ENCODE data around the gene PURB. TPM values are rescaled to one million over a fixed set of nuclear protein-coding genes. Genes with fewer than 3 reads are reported as not detected.

Gene PURB
- total RNA-seq, 1 donor = 29.8 TPM

- no peak for TF ChIP-seq CTCF (IDR thresholded peaks at IDR 0.05; ENCODE audit: insufficient read depth, low read depth, low read length)
- no peak overlapping the region for H3K4me3 ChIP-seq (ENCODE audit: low read depth, low read length)
- no peak for DNase-seq (ENCODE audit: low read depth)
Measured at GRCh38 chr7:44893710-44894234, 8.4 kb upstream of the PURB start.

- no peak for TF ChIP-seq CTCF (IDR thresholded peaks at IDR 0.05; ENCODE audit: insufficient read depth, low read depth, low read length)
- no peak overlapping the region for H3K4me3 ChIP-seq (ENCODE audit: low read depth, low read length)
- DNase-seq (ENCODE audit: low read depth) = no peak
Measured at GRCh38 chr7:44891791-44892190, 6.5 kb upstream of the PURB start.

GRCh38 chr7:44891372-44891771, 6.0 kb upstream of the PURB start:
- no peak for TF ChIP-seq CTCF (IDR thresholded peaks at IDR 0.05; ENCODE audit: insufficient read depth, low read depth, low read length)
- H3K4me3 ChIP-seq (ENCODE audit: low read depth, low read length) = no peak overlapping the region
- DNase-seq (ENCODE audit: low read depth) = no peak

GRCh38 chr7:44889086-44889781, 3.9 kb upstream of the PURB start:
- H3K4me3 ChIP-seq (ENCODE audit: low read depth, low read length) = no peak overlapping the region
- no peak for TF ChIP-seq CTCF (IDR thresholded peaks at IDR 0.05; ENCODE audit: insufficient read depth, low read depth, low read length)
- DNase-seq (ENCODE audit: low read depth) = no peak

GRCh38 chr7:44887293-44887692, 2.0 kb upstream of the PURB start:
- TF ChIP-seq CTCF (IDR thresholded peaks at IDR 0.05; ENCODE audit: insufficient read depth, low read depth, low read length) = no peak
- no peak for DNase-seq (ENCODE audit: low read depth)
- H3K4me3 ChIP-seq (ENCODE audit: low read depth, low read length) = no peak overlapping the region

- TF ChIP-seq CTCF (IDR thresholded peaks at IDR 0.05; ENCODE audit: insufficient read depth, low read depth, low read length) = no peak
- peak; percentile 73 for DNase-seq (ENCODE audit: low read depth)
- H3K4me3 ChIP-seq (ENCODE audit: low read depth, low read length) = peak overlapping the region; percentile 78
Measured at GRCh38 chr7:44884621-44885393, 523 bp downstream of the PURB start.

All from fibroblast of villous mesenchyme (primary cell).